ENCODE results near the gene SCN2A.

Gene SCN2A

GRCh38 chr2:165410276-165410675, 171.1 kb downstream of the SCN2A start:
- Histone ChIP-seq H3K9me2 (replicated peaks; ENCODE audit: insufficient read depth, low read length) (no peaks in the 10 kb centered on the region), H3K9me3 (ENCODE audit: insufficient read depth, low read length) (no peaks in the 10 kb centered on the region), H3F3A (ENCODE audit: insufficient read depth) (no peaks in the 10 kb centered on the region), H3K36me3 (ENCODE audit: low read length) (no peaks in the 10 kb centered on the region), H3K27ac (ENCODE audit: low read depth, low read length) (no peak overlapping the region), H3K79me2 (ENCODE audit: insufficient read depth, low read length) (no peaks in the 10 kb centered on the region), H4K20me1 (ENCODE audit: low read depth, low read length) (no peaks in the 10 kb centered on the region), H3K4me3 (ENCODE audit: insufficient read depth, low read length, poor library complexity, severe bottlenecking) (no peak overlapping the region), H2AFZ (ENCODE audit: low read depth, low read length, severe bottlenecking) (no peak overlapping the region), H3K9ac (ENCODE audit: low read length) (no peak overlapping the region), H3K27me3 (ENCODE audit: low read length) (no peaks in the 10 kb centered on the region), H3K4me2 (ENCODE audit: low read depth, low read length, poor library complexity, severe bottlenecking) (no peak overlapping the region)
- TF ChIP-seq CTCF (IDR thresholded peaks at IDR 0.05; ENCODE audit: insufficient read depth, low read length, poor library complexity, severe bottlenecking) (no peak), EZH2phosphoT487 (conservative IDR thresholded peaks at IDR 0.05; ENCODE audit: low read length) (no peak)

GRCh38 chr2:165414187-165414586, 175.0 kb downstream of the SCN2A start:
- Histone ChIP-seq H3K9me3 (ENCODE audit: insufficient read depth, low read length) (no peaks in the 10 kb centered on the region), H3K36me3 (ENCODE audit: low read length) (no peaks in the 10 kb centered on the region), H3K4me2 (ENCODE audit: low read depth, low read length, poor library complexity, severe bottlenecking) (no peak overlapping the region), H2AFZ (ENCODE audit: low read depth, low read length, severe bottlenecking) (no peak overlapping the region), H3K9ac (ENCODE audit: low read length) (no peak overlapping the region), H3K4me3 (ENCODE audit: insufficient read depth, low read length, poor library complexity, severe bottlenecking) (no peak overlapping the region), H3K9me2 (replicated peaks; ENCODE audit: insufficient read depth, low read length) (no peaks in the 10 kb centered on the region), H4K20me1 (ENCODE audit: low read depth, low read length) (no peaks in the 10 kb centered on the region), H3F3A (ENCODE audit: insufficient read depth) (no peaks in the 10 kb centered on the region), H3K27me3 (ENCODE audit: low read length) (no peaks in the 10 kb centered on the region), H3K27ac (ENCODE audit: low read depth, low read length) (no peak overlapping the region), H3K79me2 (ENCODE audit: insufficient read depth, low read length) (no peaks in the 10 kb centered on the region)
- TF ChIP-seq EZH2phosphoT487 (conservative IDR thresholded peaks at IDR 0.05; ENCODE audit: low read length) (no peak), CTCF (IDR thresholded peaks at IDR 0.05; ENCODE audit: insufficient read depth, low read length, poor library complexity, severe bottlenecking) (no peak)

GRCh38 chr2:165417009-165417408, 177.8 kb downstream of the SCN2A start:
- H3K36me3 ChIP-seq (ENCODE audit: low read length), result no peaks in the 10 kb centered on the region
- no peak for TF ChIP-seq CTCF (IDR thresholded peaks at IDR 0.05; ENCODE audit: insufficient read depth, low read length, poor library complexity, severe bottlenecking)
- TF ChIP-seq EZH2phosphoT487 (conservative IDR thresholded peaks at IDR 0.05; ENCODE audit: low read length), result no peak
- no peak overlapping the region for H3K4me2 ChIP-seq (ENCODE audit: low read depth, low read length, poor library complexity, severe bottlenecking)
- H3K9me2 ChIP-seq (replicated peaks; ENCODE audit: insufficient read depth, low read length), result no peaks in the 10 kb centered on the region
- H3K4me3 ChIP-seq (ENCODE audit: insufficient read depth, low read length, poor library complexity, severe bottlenecking), result no peak overlapping the region
- H3K9ac ChIP-seq (ENCODE audit: low read length), result no peak overlapping the region
- H3F3A ChIP-seq (ENCODE audit: insufficient read depth), result no peaks in the 10 kb centered on the region
- no peak overlapping the region for H3K27ac ChIP-seq (ENCODE audit: low read depth, low read length)
- H2AFZ ChIP-seq (ENCODE audit: low read depth, low read length, severe bottlenecking), result no peak overlapping the region
- no peaks in the 10 kb centered on the region for H3K79me2 ChIP-seq (ENCODE audit: insufficient read depth, low read length)
- H3K9me3 ChIP-seq (ENCODE audit: insufficient read depth, low read length), result no peaks in the 10 kb centered on the region
- no peaks in the 10 kb centered on the region for H3K27me3 ChIP-seq (ENCODE audit: low read length)
- no peaks in the 10 kb centered on the region for H4K20me1 ChIP-seq (ENCODE audit: low read depth, low read length)

All from SU-DHL-6 (cell line).